ENCODE results near the gene CBY1.

DNA sequence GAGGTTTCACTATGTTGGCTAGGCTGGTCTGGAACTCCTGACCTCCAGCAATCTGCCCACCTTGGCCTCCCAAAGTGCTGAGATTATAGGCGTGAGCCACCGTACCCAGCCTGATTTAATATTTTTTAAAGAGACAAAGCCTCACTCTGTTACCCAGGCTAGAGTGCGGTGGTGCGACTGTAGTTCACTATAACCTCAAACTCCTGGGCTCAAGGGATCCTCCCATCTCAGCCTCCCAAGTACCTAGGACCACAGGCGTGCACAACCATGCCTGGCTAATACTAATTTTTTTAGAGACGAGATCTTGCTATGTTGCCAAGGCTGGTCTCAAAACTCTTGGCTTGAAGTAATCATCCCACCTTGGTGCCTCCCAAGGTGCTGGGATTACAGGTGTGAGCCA is 62.8 kb downstream of the CBY1 start:
- TF ChIP-seq POLR2A (IDR thresholded peaks at IDR 0.05) (no peak), POLR2AphosphoS5 (IDR thresholded peaks at IDR 0.05) (no peak), EP300 (IDR thresholded peaks at IDR 0.05) (no peak)
- TF ChIP-seq, protein P1, sequence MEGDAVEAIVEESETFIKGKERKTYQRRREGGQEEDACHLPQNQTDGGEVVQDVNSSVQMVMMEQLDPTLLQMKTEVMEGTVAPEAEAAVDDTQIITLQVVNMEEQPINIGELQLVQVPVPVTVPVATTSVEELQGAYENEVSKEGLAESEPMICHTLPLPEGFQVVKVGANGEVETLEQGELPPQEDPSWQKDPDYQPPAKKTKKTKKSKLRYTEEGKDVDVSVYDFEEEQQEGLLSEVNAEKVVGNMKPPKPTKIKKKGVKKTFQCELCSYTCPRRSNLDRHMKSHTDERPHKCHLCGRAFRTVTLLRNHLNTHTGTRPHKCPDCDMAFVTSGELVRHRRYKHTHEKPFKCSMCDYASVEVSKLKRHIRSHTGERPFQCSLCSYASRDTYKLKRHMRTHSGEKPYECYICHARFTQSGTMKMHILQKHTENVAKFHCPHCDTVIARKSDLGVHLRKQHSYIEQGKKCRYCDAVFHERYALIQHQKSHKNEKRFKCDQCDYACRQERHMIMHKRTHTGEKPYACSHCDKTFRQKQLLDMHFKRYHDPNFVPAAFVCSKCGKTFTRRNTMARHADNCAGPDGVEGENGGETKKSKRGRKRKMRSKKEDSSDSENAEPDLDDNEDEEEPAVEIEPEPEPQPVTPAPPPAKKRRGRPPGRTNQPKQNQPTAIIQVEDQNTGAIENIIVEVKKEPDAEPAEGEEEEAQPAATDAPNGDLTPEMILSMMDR (IDR thresholded peaks at IDR 0.05): no peak
